Lower lobe of right lung (tissue), 2 donors: ENCODE measurements around the gene LIF. TPM values are rescaled to one million over a fixed set of nuclear protein-coding genes. Genes with fewer than 3 reads are reported as not detected.

Experiments used
- ATAC-seq, 2 donors: fragments of 200-7000 bp; cut with Tn5 transposase; one replicate each; pipeline ENCODE4 v1.9.1; 2020 to 2022; ENCODE audit warnings: mild to moderate bottlenecking in 2 of 2, moderate library complexity in 2 of 2
- DNase-seq: peaks from one replicate; pipeline ENCODE4 v3.0.0-alpha.2; 2020
- H3K27ac ChIP-seq: fragments of 200-600 bp; one replicate; pipeline ENCODE4 v1.8.0; 2022
- H3K27me3 ChIP-seq: fragments of 200-600 bp; one replicate; pipeline ENCODE4 v1.8.0; 2022; ENCODE audit warnings: low read depth
- H3K36me3 ChIP-seq: fragments of 200-600 bp; one replicate; pipeline ENCODE4 v1.8.0; 2022; ENCODE audit warnings: mild to moderate bottlenecking
- H3K4me1 ChIP-seq: fragments of 200-600 bp; one replicate; pipeline ENCODE4 v1.8.0; 2022
- H3K4me3 ChIP-seq: fragments of 200-600 bp; one replicate; pipeline ENCODE4 v1.8.0; 2022; ENCODE audit warnings: mild to moderate bottlenecking
- H3K9me3 ChIP-seq: fragments of 200-600 bp; one replicate; pipeline ENCODE4 v1.8.0; 2022
- CTCF ChIP-seq: fragments of 200-600 bp; IDR thresholded peaks from one replicate; pipeline ENCODE4 v1.8.0; 2022; ENCODE audit warnings: antibody characterized with exemption, mild to moderate bottlenecking
- intact Hi-C: fragments of 100-400 bp; cut with DNase I; formaldehyde crosslinking; loops from one replicate; pipeline ENCODE4 v1.11.0; 2022
- total RNA-seq: library from RNA; stranded (reverse); fragmentation: NEBNext Ultra II Directional; extraction: Animal tissue kit (Norgen Biotek cat#: 25700); gene quantifications from one replicate; pipeline ENCODE4 v1.2.1, GENCODE V29; 2021
- donor health status: DM: no; HTN: yes; CAD: no; lungs with severe emphysema.

Gene LIF
- total RNA-seq, 1 donor from 2014 or later = 3.1 TPM

DNA sequence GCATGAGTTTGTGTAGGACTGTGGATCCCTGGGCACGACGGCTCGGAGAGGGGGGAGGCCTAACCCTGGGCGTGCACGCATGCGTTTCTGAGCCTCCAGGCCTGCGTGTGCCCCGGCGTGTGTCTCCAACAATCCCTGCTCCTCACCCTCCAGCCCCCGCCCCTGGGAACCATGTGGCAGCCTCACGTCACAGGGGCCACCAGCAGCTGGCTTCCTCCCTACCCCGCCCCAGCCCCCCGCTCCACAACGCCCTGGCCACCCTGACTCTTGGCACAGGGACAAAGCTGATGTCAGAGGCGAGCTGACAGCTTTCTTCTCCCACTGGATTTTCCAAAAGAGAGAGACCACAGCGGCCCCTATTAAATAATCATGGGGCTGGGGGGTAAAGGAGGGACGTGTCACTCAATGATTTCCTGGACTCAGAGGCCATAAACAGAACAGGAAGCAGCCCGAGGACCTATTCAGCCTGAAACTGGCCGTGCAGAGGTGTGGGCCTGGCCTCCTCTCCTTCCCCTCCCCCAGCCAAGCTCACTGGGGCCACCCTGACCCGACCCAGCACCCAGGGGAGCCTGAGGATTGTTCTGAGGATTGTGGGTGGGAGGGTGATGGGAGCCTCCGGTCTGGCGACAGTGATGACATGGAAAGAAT lies 6.8 kb upstream of the LIF start:
- Histone ChIP-seq H3K27me3 (no peaks in the 10 kb centered on the region), H3K27ac (peak overlapping the region; percentile 33), H3K9me3 (no peaks in the 10 kb centered on the region), H3K36me3 (no peaks in the 10 kb centered on the region), H3K4me1 (peaks cover 24% of the 10 kb centered on the region), H3K4me3 (no peak overlapping the region)
- no peak for DNase-seq
- intact Hi-C loops = no loop called here
- TF ChIP-seq CTCF = no peak
- ATAC-seq = peak in 1 of 2 donors; percentile 14

DNA sequence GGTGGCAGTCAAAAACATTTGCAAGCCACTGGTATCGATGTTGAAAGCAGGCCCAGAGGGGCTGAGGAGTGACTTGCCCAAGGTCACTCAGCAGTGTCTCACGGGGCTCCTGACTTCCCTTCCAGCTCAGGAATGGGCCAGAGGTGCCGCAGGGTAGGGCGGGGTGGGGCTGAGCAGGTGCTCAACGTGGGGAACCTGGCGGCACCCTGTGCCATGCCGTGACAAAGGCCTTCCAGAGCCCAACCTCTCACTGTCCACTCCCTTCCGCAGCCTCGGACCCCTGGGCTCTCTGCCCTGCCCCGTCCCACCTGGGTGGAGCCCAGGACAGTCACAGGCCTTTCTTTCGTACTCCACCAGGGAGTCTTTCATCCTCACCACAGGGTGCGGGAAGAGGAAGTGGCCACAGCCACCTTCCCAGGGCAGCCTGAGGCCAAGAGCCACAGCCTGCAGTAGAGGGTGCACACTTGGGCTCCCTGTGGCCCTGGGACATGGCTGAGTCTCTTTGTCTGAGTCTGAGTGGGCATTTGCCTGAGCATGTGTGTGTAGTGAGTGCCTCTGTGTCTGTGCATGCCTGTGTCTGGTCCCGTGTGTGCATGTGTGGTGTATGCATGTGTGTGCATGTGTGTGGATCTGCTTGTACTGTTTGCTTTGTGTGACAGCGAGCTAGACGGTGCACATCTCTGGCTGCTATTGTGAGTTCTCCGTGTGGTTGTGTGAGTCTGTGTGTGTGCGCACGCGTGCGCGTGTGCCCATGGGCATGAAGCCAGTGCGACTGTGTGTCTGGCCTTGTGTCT lies 6.0 kb upstream of the LIF start:
- DNase-seq (no peak), ATAC-seq (peak in 1 of 2 donors; percentile 2)
- H3K4me1 ChIP-seq = peaks cover 24% of the 10 kb centered on the region

DNA sequence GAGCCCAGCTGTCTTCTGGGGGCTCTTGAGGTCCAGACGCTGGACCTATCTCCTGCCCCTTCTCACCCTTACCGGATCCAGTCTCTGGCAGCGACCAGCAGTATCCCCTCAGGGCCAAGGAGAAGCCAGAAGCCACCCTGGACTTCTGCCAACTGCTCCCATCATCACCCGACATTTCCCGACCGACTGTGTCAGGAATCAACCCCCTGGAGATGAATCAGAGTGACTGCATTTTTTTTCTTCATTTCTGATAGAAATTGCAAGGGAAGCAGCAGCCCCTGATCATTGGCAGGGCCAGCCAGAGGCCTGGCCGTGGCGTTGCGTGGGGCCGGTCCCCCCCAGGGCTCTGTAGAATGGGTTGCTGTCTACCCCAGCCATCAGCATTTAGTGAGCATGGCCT lies 5.2 kb upstream of the LIF start:
- H3K4me3 ChIP-seq = no peak overlapping the region
- H3K9me3 ChIP-seq = no peaks in the 10 kb centered on the region
- no peak for DNase-seq
- intact Hi-C loops = no loop called here
- H3K27ac ChIP-seq = no peak overlapping the region
- no peak for ATAC-seq
- no peaks in the 10 kb centered on the region for H3K36me3 ChIP-seq
- TF ChIP-seq CTCF = no peak
- peaks cover 12% of the 10 kb centered on the region for H3K27me3 ChIP-seq
- peaks cover 31% of the 10 kb centered on the region for H3K4me1 ChIP-seq

More for the DNA sequence above, 6.0 kb upstream of the LIF start:
- Histone ChIP-seq H3K36me3 (no peaks in the 10 kb centered on the region), H3K27ac (peak overlapping the region; percentile 33), H3K27me3 (peaks cover 3% of the 10 kb centered on the region), H3K4me3 (no peak overlapping the region), H3K9me3 (no peaks in the 10 kb centered on the region)
- intact Hi-C loops = no loop called here
- no peak for TF ChIP-seq CTCF

GRCh38 chr22:30250661-30251267 lies 4.2 kb upstream of the LIF start:
- Histone ChIP-seq H3K36me3 (no peaks in the 10 kb centered on the region), H3K4me1 (peaks cover 33% of the 10 kb centered on the region), H3K9me3 (no peaks in the 10 kb centered on the region), H3K27ac (no peak overlapping the region), H3K27me3 (peaks cover 18% of the 10 kb centered on the region), H3K4me3 (no peak overlapping the region)
- ATAC-seq (peak in 1 of 2 donors; percentile 59), DNase-seq (no peak)
- intact Hi-C loops = no loop called here
- no peak for TF ChIP-seq CTCF

GRCh38 chr22:30250039-30250565 lies 3.5 kb upstream of the LIF start:
- Histone ChIP-seq H3K4me1 (peaks cover 36% of the 10 kb centered on the region), H3K27ac (no peak overlapping the region), H3K9me3 (no peaks in the 10 kb centered on the region), H3K4me3 (no peak overlapping the region), H3K36me3 (no peaks in the 10 kb centered on the region), H3K27me3 (peaks cover 25% of the 10 kb centered on the region)
- TF ChIP-seq CTCF = no peak
- DNase-seq = no peak
- no peak for ATAC-seq
- intact Hi-C loops = no loop called here
